ENCODE measurements around the gene FAM162A. TPM values are rescaled to one million over a fixed set of nuclear protein-coding genes. Genes with fewer than 3 reads are reported as not detected.

Gene FAM162A
- total RNA-seq, 1 donor from 2014 or later: 141 TPM

DNA sequence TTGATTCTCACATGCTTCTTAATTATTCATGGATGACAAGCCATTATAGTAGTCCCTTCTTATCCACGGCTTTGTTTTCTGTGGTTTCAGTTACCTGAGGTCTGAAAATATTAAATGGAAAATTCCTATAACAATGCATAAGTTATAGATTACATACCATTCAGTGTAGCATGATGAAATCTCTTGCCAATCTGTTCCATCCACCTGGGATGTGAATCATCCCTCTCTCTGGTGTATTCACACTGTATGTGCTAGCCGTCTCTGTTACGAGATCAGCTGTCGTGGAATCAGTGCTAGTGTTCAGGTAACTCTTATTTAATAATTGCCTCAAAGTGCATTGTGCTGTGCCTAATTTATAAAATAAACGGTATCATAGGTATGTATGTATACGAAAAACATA is 26.7 kb downstream of the FAM162A start:
- intact Hi-C loops (cut with micrococcal nuclease): no loop called here
- H3K36me3 ChIP-seq: peaks cover 65% of the 10 kb centered on the region
- no peak for DNase-seq
- no peaks in the 10 kb centered on the region for H3K9me3 ChIP-seq (replicated peaks)
- TF ChIP-seq, protein P1, sequence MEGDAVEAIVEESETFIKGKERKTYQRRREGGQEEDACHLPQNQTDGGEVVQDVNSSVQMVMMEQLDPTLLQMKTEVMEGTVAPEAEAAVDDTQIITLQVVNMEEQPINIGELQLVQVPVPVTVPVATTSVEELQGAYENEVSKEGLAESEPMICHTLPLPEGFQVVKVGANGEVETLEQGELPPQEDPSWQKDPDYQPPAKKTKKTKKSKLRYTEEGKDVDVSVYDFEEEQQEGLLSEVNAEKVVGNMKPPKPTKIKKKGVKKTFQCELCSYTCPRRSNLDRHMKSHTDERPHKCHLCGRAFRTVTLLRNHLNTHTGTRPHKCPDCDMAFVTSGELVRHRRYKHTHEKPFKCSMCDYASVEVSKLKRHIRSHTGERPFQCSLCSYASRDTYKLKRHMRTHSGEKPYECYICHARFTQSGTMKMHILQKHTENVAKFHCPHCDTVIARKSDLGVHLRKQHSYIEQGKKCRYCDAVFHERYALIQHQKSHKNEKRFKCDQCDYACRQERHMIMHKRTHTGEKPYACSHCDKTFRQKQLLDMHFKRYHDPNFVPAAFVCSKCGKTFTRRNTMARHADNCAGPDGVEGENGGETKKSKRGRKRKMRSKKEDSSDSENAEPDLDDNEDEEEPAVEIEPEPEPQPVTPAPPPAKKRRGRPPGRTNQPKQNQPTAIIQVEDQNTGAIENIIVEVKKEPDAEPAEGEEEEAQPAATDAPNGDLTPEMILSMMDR (IDR thresholded peaks at IDR 0.05; ENCODE audit: borderline replicate concordance): no peak
- peaks cover 35% of the 10 kb centered on the region for H3K4me1 ChIP-seq
- H3K4me3 ChIP-seq: no peak overlapping the region
- H3K27me3 ChIP-seq (ENCODE audit: low read depth): no peaks in the 10 kb centered on the region
- H3K27ac ChIP-seq (replicated peaks): no peak overlapping the region

DNA sequence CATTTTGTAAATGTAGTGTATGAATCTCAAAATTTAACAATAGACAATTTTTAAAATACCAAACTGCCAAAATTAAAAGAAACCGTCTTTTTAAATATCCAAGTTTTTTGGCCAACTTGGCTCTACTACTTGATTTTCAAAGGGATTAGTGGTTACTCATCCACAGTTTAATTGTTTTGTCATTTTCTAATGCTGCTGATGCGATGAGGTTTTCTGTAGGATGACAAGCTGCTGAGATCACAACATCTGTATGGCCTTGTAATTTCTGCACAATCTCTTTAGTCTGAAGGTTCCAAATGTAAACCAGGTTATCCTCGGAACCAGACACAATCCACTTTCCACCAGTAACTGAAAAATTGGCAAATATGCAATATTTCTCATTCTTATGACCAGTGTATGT is 30.4 kb downstream of the FAM162A start:
- H3K9me3 ChIP-seq (replicated peaks): no peaks in the 10 kb centered on the region
- peaks cover 39% of the 10 kb centered on the region for H3K36me3 ChIP-seq
- DNase-seq: no peak
- no peak overlapping the region for H3K27ac ChIP-seq (replicated peaks)
- peaks cover 48% of the 10 kb centered on the region for H3K4me1 ChIP-seq
- intact Hi-C loops (cut with micrococcal nuclease): no loop called here
- TF ChIP-seq, protein P1 (IDR thresholded peaks at IDR 0.05; ENCODE audit: borderline replicate concordance): no peak
- H3K4me3 ChIP-seq: no peak overlapping the region
- H3K27me3 ChIP-seq (ENCODE audit: low read depth): no peaks in the 10 kb centered on the region

DNA sequence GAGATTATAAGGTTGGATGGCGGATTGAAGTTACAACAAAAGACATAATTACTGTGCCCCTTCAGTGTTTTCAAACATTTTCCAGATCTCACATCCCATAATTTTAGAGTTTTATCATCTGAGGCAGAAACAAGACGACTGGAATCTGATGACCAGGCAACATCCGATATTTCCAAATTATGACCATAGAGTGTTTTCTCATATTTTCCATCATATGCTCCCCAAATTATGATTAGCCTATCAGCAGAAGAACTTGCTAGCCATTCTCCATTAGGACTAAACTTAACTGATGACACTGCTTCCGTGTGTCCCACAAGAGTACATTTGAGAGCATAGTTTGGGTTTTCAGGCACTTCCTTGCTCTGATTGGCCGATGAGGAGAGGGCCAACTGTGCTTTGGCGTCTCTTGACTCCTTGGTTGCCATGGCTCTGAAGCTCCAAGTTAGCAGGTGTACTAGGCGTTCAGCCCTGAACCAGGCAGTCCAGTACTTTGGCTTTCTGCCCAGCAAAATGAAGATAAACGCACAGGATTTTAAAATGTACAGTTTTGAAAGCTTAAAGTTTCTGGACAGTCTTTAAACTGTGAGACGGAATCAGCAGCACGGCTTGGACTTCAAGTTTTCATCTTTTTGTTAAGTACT is 31.2 kb downstream of the FAM162A start:
- peak overlapping the region; percentile 97 for H3K27ac ChIP-seq (replicated peaks)
- peaks cover 48% of the 10 kb centered on the region for H3K4me1 ChIP-seq
- H3K36me3 ChIP-seq: peaks cover 30% of the 10 kb centered on the region
- TF ChIP-seq, protein P1 (IDR thresholded peaks at IDR 0.05; ENCODE audit: borderline replicate concordance): no peak
- H3K4me3 ChIP-seq: peak overlapping the region; percentile 90
- no peaks in the 10 kb centered on the region for H3K27me3 ChIP-seq (ENCODE audit: low read depth)
- intact Hi-C loops (cut with micrococcal nuclease): no loop called here
- no peak for DNase-seq
- no peaks in the 10 kb centered on the region for H3K9me3 ChIP-seq (replicated peaks)

DNA sequence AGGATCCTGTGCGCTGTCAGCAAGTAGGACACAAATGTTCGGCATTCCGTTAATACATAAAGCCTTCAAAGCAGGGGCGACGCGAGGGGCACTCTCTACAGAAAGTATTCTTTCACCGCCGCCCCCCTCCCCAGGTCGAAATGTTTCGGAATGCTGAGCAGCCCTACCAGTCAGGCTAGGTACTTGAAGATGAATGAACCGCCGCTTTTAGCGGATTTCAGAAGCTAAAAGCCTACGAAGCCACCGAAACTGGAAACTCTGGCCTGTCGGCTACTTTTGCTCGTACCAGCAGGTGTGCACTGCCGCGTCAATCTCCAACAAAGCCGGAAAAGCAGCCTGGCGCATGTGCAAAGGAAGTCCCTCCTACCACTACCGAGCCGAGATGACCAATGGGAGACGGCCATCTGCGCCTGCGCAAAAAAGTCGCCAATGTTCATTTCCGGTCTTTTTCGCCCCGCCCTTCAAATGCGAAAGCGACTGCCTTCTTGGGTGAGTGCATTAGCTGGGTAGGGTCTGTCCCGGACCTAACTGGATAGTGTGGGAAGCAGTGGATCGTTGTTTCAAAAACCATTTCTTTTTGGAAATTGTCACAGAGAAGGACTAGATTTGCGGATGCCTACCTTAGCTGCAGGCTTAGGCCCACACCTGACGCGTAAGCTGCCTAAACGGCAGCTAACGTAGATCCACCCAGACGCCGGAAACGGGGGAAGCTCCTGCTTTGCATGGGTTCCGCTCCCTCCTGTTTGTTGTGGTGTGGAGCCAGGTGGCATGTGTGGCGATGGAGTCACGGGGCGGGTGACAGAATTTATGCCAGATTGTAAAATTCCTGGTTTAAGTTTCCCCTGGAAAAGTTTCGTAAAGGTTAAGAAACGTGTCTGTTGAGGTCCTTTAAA is 32.0 kb downstream of the FAM162A start, which contains the start of gene WDR5B:
Gene WDR5B, minus strand, starts transcription at position 301 of the 893 bp plus-strand sequence. CDS start 534 bp downstream, outside the sequence.
- intact Hi-C loops (cut with micrococcal nuclease): no loop called here
- H3K4me1 ChIP-seq: peaks cover 48% of the 10 kb centered on the region
- H3K36me3 ChIP-seq: peaks cover 23% of the 10 kb centered on the region
- peak within 1 kb of the TSS; percentile 90 for H3K4me3 ChIP-seq
- TF ChIP-seq, protein P1 (IDR thresholded peaks at IDR 0.05; ENCODE audit: borderline replicate concordance): peak; percentile 16
- no peaks in the 10 kb centered on the region for H3K27me3 ChIP-seq (ENCODE audit: low read depth)
- peak within 1 kb of the TSS; percentile 97 for H3K27ac ChIP-seq (replicated peaks)
- no peaks in the 10 kb centered on the region for H3K9me3 ChIP-seq (replicated peaks)
- DNase-seq: peak; percentile 97

DNA sequence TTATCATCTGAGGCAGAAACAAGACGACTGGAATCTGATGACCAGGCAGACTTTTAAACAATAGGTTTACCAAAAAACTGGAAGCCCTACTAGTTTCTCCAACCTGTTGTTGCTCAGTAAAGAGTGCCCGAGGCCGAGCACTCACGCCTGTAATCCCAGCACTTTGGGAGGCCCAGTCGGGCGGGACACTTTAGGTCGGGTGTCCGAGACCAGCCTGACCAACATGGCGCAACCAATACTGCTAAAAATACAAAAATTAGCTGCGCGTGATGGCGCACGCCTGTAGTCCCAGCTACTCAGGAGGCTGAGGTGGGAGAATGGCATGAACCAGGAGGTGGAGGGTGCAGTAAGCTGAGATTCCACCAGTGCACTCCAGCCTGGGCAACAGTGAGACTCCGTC is 33.0 kb downstream of the FAM162A start:
- peaks cover 48% of the 10 kb centered on the region for H3K4me1 ChIP-seq
- peaks cover 13% of the 10 kb centered on the region for H3K36me3 ChIP-seq
- H3K27me3 ChIP-seq (ENCODE audit: low read depth): no peaks in the 10 kb centered on the region
- TF ChIP-seq, protein P1 (IDR thresholded peaks at IDR 0.05; ENCODE audit: borderline replicate concordance): no peak
- intact Hi-C loops (cut with micrococcal nuclease): no loop called here
- no peak for DNase-seq
- H3K4me3 ChIP-seq: peak overlapping the region; percentile 90
- H3K9me3 ChIP-seq (replicated peaks): no peaks in the 10 kb centered on the region
- peak overlapping the region; percentile 97 for H3K27ac ChIP-seq (replicated peaks)
